GM19438 (cell line): Measurements from ENCODE around the gene KRT33A.
"Not testable (repeated sequence)": the region's sequence is repeated elsewhere in the genome, so short reads cannot be mapped to it uniquely, and the experiment has no call there.

Experiments used
- ATAC-seq: cut with Tn5 transposase; IDR thresholded peaks from one replicate; pipeline ENCODE4 v1.9.1; 2021; ENCODE audit warnings: low read depth; ENCODE audit not compliant: unreplicated experiment

KRT33A gene

DNA sequence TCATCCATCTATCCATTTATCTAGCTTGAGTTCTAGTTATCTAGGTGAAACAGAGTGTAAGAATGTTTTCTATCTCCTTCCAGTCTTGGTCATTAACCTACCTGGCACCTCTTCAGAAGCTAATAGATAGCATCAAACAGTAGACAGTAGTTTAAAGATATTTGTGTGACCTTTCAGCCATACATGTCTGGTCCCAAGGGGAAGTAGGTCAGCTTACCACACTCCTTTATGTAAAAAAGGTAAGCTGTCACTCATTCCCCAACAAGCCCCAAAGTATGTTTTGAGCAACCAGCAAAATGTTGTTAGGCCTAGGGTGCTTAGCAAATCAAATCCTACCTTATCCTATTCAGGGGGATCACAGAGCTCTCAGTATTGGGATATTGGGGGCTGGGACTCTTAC is 15.4 kb upstream of the KRT33A start:
- ATAC-seq, result no peak

DNA sequence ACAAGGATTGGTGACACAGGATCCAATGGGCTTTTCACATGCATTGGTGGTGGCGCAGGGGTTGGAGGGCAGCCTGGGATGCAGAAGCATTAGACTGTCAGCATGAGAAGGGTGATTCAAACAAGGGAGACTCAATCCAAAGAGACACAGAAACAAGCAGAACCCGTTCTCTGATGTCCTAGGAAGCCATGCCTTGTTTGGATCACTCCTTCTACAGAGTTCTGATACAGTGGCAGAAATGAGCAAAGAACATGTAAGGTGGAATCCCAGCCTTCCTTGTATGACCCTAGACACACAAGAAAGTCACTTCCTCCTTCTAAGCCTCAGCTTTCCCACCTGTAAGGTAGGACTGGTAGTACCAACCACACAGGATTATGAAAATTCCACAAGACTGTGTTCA is 13.3 kb upstream of the KRT33A start:
- ATAC-seq, result no peak

DNA sequence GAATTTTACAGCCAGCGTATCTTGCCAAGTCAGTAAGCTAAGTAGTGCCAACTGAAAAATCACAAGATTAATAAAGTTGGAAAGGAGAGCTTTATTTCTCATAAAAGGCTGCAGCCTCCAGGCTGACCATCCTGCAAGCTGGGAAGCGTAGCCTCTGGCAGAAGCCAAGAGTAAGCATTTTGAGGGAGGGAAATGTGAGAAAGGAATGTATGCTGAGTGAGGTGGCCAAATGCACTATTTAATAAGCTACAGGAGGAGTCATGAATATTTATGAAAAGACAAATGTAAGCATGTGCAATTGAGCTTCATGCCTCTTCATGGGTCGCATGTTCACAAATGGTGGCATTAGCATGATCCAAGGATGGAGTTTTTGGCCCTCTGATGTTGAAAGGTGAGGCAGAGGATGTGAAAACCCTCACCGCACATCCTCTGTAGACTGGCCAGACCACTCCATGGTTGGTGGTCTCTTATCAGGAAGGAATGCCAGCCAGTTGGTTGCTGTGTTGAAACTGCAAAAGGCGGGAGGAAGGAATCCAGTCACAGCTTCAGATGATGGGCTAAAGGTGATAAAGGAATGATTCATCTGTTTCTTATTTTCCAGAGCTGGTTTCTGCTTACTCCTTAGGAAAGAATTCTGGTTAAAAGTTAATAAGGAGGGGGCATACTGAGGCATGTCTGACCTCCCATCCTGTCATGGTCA is 9.8 kb upstream of the KRT33A start:
- no peak for ATAC-seq

DNA sequence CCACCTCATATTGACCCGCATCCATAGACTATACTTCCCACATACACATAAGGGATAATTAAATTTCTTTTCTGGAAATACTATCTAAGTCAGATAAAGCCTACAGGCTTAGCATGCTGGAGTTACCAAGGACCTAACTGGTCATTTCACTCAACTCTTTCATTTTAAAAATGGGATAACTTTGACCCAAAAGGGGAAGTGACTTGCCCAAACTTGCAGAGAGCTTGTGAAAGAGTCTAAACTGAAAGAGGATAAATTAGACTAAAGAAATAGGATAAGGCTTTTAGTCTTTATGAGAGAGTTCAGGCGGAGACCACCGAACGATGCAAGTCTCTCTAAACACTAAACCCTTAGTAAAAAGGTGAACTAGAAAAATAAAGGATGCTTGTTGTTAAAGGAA is 3.9 kb upstream of the KRT33A start:
- ATAC-seq, result no peak

DNA sequence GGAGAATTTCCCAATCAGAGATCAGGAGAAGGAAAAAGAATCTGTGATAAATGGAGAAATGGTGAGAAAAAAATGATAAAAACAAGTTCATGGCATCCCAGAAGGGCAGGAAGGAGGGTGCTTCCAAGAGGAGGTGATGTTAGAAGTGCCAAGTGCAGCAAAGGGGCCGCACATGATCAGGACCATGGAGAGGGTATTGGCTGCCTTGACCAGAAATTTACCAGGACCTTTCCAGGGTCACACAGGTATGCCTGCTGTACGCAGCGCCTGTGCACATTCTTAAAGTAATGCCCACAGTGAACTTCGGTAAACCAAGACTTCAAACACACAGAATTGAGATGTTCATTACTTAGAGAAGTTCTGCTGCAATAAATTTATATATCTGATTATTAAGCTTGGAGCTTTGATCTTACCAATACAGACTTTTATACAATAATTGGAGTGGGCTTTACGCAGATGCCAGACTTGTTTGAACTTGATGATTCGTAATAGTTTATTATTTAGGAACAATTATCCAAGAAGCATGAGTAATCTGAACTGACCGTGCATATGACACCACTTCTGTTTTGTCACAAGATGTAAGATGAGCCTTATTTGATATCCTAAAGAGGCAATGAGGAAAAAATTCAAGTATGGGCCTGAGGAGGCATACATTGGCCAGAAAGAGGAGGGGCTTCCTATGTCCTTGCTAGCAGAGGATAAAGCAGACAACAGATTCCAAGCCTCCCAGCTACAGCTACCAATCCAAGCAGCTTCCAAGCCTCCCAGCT is 2.2 kb upstream of the KRT33A start:
- no peak for ATAC-seq

DNA sequence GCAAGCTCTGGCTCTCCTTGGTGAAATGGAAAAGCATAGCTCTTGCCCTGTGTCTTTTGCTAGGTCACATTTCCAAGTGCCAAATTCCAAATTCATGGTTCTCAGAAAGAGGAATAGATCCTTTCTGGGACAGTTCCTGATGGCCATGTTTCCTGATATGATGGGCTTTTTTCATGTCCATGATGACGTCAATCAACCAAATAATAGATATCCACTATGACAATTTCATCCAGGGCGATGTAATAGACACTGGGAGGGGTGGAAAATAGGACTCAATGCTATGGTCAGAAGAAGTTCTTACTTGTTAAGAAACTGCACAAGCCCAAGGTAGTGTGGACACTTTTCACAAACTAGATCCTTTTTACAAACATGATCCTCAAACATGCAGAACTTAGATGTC is 549 bp upstream of the KRT33A start:
- ATAC-seq, result no peak

DNA sequence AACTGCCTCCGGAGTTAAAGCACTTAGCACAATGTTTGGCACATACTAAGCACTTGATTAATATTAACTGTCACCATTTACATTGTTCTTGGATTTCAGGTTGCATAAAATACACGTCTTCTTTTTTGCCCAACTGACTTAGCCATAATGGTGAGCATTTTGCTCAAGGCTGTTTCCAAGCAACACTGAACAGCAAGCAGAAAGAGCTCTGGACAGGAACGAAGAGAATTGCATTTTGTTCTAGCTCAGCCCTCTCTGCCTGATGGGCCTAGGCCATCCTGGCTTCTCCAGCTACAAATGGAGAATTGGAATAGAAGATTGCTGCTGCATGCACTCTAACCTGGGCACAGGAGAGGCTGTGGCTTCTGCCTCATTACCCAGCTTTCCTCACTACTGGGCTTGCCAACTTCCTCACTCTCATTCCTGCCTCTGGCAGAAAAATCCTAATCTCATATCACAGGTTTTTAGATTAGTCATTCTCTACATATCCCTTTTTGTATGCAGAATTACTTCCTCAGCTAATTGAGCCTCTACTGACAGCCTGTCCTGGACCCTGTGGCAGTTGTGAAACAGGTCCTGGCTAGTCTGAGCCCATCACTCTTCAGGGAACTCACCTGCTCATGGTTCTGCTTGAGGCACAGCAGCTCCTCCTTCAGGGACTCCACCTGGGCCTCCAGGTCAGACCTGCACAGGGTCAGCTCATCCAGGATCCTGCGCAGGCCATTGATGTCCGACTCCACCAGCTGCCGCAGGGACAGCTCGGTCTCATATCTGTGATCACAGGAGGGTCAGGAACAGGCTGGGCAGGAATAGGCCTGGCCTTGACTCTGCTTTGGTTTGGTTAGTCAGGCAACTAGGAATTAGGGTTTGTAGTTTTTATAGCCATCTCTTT is 2.5 kb downstream of the KRT33A start:
- ATAC-seq, result no peak

DNA sequence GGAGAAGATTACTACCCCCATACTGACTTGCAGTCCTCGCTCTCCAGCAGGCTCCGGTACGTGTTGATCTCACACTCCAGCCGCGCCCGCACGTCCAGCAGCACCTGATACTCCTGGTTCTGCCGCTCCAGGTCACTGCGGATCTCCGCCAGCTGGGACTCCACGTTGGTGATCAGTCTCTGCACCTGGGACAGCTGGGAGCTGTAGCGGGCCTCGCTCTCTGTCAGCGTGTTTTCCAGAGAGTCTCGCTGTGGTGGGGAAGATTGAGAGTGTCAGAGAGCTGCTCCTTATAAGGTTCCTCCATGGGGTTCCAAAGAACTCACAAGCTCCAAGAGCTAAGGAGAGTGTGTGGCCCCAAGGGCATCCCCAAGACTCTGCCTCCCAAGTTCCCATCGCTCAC is 4.2 kb downstream of the KRT33A start:
- ATAC-seq, result not testable (repeated sequence)

DNA sequence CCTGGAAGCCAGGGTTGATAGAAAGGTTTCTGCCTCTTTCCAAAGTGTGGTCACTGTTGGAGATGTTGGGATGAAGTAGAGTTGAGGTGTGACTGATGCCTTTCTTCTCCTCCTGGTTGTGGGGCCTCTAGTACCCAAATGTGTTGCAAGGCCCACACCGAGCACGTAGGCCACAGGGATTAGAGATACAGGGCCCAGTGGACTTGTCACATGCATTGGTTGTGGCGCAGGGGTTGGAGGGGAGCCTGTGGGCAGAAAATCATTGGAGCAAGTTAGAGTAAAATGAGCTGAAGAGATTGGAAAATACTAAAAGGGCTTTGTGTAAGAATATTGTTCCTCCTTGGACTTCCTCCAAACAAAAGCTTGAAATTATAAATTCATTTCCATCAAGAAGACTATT is 4.6 kb downstream of the KRT33A start:
- ATAC-seq, result no peak

DNA sequence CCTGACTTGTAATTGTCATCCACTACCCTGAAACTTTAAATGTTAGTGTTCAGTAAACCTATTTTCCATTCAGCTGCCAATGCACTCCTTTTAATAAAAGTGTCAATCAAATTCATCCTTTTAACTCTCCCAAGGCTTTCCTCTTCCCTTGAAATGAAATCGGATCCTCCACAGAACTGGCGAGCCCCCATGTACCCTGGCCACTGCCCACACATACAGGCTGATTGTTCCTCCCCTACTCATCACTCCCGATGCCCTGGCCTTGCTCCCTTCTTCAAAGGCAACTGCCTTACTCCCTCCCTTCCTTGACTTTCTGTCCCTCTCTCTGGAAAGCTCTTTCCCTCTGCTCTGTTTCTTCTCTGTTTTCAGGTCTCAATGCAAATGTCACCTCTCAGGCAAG is 7.6 kb downstream of the KRT33A start:
- ATAC-seq, result no peak

DNA sequence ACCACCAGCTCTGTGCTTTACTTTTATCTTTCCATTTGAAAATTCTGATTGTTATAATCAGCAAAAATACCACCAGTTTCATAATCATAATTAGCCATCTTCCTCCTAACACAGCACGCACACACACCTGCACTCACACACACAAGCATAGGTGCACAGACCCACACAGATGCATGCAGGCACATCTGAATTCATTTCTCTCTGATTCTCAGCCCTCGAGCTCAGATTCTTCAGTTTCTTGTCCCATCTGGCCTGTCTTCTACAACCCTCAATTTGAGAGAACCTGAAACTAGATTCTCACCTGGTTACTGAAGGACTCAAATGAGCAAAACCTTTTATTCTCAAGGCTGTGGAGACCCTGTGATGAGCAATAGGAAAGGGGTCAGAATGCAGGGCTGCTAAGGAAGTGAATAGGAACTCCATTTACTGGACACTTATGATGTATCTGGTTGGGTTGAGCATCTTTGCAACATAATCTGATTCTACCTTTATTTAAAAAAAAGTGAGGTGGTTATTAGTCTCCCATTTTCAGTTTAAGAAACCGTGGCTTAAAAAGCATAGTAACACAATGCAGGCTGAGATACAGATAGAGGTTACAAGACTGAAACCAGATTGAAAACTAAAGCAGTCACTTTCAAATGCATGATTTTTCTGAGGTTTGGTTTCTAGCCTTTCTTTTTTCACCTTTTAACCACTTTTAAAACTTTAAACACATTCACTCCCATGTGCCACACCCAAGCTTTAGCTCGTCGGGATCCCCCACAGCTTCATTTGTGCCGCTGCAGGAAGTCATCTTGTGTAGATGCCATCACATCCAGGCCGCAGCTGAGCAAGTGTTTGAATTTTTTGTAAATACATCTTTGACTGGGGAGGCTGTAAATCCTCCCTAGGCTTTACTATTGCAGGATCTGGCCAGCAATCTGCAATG is 9.4 kb downstream of the KRT33A start:
- ATAC-seq, result no peak

DNA sequence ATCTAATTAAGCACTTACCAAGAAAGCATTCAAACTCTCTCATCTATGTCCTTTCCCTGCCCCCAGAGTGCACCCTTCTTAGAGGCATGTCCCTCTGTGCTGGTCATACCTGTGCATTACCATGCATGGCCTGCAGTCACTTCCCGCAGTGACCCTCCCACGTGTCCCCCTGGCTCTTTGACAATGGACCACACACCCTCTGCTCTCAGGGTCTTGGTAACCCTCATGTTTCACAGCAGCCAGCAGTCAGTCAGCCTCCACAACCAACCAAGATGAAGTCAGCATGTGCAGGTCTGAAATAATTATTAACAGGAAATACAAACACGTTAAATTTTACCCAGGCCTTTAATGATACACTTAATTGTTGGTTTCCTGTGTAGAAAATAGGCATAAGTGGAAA is 10.1 kb downstream of the KRT33A start:
- no peak for ATAC-seq

DNA sequence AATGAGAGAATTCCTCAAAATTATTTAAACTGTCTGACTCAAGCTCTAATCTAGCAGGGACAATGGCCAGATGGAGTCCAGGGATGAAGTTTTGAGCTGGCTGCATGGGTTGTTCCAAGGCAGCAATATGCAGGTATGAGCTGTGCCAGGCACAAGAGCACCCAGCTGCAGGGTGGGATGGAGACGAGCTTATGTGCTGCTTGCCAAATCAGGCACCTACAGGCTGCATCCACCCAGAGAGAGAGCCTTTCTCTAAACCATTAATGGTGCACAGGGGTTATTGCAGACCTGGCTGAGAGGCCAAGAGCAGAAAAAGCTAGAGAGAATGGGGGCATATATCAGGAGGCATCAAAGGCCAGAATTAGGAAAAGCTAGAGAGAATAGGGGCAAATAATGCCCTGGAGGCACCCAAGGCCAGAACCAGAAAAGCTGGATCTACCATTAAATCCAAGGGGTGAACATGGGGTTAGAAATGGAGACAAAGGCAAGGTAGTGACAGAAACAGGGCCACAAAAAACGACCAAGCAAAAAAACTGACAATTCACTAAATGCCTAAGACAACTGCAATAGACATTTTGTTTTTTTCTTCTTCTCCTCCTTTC is 11.0 kb downstream of the KRT33A start:
- no peak for ATAC-seq

DNA sequence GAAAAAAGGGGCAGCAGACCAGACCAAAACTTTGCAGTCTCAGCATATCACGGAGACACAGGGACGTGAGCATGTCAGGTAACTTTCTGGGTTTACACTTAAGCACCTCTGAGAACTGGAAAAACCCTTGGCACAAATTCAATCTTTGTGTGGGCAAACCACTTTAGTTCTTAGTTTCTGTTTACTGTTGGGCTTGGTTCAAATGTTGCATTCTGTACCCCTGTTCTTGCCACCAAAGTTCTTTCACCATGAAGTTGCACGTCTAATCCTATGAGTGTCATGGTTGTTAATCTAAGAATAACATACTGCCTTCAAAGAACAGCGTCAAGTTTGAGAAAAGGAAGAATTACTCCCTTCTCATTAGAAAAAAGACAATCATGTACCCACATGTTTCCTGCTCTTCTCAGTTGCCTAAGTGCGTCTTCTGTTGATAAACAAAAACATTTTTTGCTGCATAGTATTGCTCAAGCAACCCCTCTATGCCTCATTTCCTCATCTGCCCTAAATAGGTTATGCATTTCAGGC is 11.6 kb downstream of the KRT33A start:
- no peak for ATAC-seq

DNA sequence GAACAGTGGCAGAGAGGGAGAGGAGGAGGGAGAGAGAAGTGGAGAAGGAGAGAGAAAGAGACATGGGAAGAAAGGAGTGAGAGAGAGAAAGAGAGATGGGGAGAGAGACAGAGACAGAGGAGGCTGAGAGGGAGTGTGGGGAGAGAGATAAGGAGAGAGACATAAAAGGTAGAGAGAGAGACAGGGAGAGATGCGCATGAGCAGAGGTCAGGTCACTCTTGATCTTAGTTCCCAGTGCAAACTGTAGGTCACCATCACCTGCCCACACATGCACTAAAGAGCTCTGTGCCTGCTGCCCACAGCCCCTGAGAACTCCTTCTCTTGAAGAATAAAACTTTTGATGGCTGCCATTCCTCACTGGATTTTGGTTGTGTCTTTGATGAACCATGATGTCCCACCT is 14.9 kb downstream of the KRT33A start:
- no peak for ATAC-seq

DNA sequence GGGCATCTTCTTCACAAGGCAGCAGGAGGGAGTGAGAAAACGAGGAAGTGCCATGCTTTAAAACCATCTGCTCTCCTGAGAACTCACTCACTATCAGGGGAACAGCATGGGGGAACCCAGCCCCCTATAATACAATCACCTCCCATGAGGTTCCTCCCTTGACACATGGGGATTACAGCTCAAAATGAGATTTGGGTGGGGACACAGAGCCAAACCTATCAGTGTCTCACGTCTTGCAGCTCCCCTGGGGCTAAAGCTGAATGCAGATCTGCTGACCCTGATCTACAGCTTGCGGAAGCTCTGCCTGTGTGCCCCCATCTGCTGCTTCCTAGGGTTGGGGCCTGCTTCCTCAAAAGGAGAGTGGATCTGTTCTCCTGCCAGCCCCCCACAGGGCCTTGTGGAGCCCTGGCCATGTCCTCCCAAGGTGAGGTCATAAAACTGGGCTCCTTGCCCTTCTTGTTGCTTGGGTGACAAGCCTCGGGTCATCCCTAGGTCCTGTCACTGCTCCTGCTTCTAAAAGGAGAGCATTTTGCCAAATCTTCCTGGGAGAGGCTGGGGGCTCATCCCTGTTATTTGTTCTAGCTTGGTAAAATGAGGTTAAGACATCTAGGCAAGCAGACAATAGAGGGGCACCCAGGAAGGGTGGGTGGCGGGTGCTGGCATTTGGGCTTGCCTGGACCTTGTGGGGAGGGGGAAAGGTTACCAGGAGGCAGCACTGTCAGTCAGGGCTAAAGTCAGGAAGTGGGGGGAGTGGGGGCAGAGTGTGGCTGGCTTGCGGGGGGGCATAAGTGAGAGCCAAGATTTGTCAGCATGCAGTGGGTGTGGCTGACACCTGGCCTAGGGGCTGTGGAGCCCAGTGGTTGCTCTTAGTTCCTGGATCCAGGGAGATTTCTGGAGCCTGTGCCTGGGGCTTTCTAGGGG is 16.0 kb downstream of the KRT33A start:
- no peak for ATAC-seq

DNA sequence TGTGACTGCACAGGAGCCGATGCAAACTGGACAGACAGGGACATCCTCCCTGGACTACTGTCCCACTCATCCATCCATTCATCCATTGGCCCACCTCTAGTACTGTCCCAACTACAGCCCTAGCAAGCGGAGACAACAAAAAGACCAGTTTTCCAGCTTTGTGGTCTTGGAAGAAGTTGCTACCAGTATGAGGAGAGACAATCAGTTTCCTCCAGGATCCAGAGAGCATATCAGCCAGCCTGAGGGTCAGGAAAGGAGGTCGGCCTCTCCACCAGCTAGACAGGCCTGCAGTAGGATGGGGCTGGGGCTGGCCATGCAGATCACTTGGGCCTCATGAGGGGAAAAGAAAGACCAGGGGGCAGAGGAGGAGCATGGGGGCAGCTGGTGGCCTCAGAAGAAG is 16.8 kb downstream of the KRT33A start:
- no peak for ATAC-seq

DNA sequence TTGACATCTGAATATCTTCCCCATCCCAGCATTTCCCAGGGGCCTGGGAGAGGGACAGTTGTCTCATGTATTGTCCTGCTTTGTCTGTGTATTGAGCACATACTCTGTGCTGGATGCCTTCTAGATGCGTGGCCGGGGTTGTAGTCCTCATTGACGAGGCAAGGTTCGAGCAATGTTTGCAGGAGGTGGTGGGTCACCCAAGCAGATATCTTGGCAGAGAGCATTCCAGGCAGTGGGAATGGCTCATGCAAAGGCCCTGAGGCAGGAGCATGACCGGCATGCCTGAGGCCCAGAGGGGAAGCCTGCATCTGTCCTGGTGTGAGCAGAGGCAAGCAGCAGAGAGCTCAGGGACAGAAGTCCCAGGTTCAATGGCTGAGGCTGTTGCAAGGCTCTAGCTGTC is 17.5 kb downstream of the KRT33A start:
- no peak for ATAC-seq

DNA sequence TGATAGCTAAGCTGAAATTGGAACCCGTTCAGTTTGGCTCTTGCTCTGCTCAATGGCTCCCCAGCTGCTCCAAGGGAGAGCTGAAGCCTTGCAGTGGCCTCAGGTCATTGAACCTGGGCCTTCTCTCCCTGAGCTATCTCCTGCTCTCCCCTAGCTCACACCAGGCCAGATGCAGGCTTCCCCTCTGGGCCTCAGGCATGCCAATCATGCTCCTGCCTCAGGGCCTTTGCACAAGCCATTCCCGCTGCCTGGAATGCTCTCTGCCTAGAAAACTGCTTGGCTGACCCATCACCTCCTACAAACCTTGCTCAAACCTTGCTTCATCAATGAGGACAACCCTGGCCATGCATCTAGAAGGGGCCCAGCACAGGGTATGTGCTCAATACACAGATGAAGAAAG is 18.4 kb downstream of the KRT33A start:
- ATAC-seq, result no peak
